CD4-positive, alpha-beta T cell treated with Interleukin-4 for 1 hour (primary cell): ENCODE measurements around the gene CHADL.
"Not testable (repeated sequence)": the region's sequence is repeated elsewhere in the genome, so short reads cannot be mapped to it uniquely, and the experiment has no call there.

Source experiments
- DNase-seq, 2 donors: peaks; one replicate each; pipeline ENCODE4 v3.0.0-alpha.2; 2020 to 2022

Gene CHADL, protein sequence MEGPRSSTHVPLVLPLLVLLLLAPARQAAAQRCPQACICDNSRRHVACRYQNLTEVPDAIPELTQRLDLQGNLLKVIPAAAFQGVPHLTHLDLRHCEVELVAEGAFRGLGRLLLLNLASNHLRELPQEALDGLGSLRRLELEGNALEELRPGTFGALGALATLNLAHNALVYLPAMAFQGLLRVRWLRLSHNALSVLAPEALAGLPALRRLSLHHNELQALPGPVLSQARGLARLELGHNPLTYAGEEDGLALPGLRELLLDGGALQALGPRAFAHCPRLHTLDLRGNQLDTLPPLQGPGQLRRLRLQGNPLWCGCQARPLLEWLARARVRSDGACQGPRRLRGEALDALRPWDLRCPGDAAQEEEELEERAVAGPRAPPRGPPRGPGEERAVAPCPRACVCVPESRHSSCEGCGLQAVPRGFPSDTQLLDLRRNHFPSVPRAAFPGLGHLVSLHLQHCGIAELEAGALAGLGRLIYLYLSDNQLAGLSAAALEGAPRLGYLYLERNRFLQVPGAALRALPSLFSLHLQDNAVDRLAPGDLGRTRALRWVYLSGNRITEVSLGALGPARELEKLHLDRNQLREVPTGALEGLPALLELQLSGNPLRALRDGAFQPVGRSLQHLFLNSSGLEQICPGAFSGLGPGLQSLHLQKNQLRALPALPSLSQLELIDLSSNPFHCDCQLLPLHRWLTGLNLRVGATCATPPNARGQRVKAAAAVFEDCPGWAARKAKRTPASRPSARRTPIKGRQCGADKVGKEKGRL

GRCh38 chr22:41240377-41241132 lies at the start of gene CHADL:
Gene CHADL, minus strand, starts transcription at chr22:41240931. Its CDS starts 50 bp downstream, at chr22:41240881.
- no peak for DNase-seq

DNA sequence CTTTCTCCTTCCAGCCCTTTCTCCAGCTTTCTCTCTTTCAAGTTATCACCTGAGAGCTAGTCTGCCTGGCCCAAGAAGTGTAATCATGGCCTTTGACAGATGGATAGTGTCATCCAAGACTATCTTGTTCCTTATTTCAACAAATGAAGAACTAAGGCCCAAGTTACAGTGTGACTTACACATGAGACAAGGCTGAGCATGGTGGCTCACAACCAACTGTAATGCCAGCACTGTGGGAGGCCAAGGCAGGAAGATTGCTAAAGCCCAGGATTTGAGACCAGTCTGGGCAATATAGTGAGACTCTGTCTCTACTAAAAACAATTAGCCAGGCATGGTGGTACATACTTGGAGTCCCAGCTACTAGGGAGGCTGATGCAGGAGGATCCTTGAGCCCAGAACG lies 48.9 kb upstream of the CHADL start:
- no peak for DNase-seq

GRCh38 chr22:41288245-41288946 lies 47.7 kb upstream of the CHADL start:
- no peak for DNase-seq

- DNase-seq: peak in 1 of 2 donors; percentile 73
Measured at GRCh38 chr22:41286639-41287091, 45.9 kb upstream of the CHADL start.

DNA sequence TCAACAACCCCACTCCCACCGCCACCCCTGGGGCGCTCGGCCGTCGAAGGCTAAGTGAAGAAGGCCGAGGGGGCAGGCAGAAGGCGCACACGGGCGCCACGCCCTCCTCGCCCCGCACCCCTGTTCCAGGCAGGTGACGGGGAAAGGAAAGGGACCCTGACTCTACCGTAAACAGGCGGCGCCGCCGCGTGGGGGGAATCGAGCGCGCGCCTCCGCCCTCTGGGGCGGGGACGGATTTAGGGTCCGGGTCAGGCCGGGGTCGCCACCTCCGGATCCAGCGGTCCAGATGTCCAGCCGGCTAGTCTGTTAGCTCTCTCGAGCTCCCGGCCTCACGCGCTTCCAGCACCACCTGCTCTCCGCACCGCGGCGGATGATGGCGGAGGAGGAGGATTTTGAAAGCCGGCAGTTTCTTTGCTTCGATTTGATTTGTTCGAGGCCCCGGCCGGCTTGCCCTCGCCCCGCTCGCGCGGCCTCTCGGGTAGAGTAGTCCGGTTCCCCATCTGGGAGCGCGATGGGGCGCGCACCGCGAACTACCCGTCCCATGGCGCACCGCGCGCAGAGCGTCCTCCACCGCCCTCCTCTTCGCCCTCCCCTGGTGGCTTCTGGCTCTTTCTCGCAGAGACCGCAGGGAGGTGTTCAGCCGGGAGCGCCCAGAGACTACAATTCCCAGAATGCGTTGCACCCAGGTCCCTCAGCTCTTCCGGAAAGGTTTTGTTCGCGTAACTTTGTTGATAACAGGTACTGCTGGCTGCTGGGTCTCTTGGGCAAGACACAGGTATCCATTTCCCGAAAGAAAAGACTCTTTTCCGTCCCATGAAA lies 45.3 kb upstream of the CHADL start, which contains the start of gene RANGAP1:
Gene RANGAP1, minus strand, starts transcription at position 368 of the 819 bp plus-strand sequence. CDS start 5,143 bp downstream, outside the sequence.
- DNase-seq: peak; percentile 98

DNA sequence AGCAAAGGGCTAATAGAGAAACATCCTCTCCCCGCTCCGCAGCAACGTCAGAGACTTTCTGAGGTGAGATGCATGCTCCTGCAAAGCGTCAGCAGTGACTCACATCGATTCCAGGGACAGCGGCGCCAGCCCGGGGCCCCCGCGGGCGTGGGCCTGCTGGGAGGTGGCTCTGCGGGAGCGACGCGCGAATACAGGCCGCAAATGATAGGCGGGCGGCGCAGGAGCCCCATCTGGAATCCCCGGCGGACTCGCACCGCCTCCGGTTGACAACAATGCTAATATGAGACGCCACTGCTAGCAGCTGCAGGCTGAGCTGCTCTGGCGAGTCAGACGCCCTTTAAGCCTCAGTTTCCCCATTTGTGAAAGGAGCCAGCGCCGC lies 44.7 kb upstream of the CHADL start:
- DNase-seq: peak; percentile 82 to 84

- no peak for DNase-seq
Measured at GRCh38 chr22:41284465-41284864, 43.7 kb upstream of the CHADL start.

GRCh38 chr22:41280854-41281253 lies 40.1 kb upstream of the CHADL start:
- DNase-seq: no peak

DNA sequence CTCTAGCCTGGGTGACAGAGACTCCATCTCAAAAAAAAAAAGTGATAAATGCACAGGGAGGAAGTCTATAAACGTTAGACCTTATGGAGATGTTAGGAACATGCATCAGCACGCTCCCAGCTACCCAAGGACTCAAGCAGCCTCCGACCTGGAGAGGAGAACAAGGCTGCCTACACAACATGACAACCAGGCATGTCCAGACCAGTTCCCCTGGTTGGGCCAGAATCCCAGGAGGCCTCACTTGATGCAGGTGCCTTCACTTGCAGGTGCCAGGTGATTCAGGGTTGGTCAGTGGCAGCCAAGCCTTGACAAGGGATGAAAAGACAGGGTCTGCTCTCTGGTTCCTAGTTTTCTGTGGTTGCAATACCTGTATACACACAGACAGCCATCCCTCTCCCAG lies 39.3 kb upstream of the CHADL start:
- no peak for DNase-seq

GRCh38 chr22:41274856-41275255 lies 34.1 kb upstream of the CHADL start:
- DNase-seq: no peak

- DNase-seq: no peak
Measured at GRCh38 chr22:41273128-41273527, 32.4 kb upstream of the CHADL start.

- DNase-seq: no peak
Measured at GRCh38 chr22:41271787-41272186, 31.1 kb upstream of the CHADL start.

GRCh38 chr22:41267958-41268357 lies 27.2 kb upstream of the CHADL start:
- DNase-seq: no peak

- no peak for DNase-seq
Measured at GRCh38 chr22:41264408-41264941, 23.7 kb upstream of the CHADL start.

DNA sequence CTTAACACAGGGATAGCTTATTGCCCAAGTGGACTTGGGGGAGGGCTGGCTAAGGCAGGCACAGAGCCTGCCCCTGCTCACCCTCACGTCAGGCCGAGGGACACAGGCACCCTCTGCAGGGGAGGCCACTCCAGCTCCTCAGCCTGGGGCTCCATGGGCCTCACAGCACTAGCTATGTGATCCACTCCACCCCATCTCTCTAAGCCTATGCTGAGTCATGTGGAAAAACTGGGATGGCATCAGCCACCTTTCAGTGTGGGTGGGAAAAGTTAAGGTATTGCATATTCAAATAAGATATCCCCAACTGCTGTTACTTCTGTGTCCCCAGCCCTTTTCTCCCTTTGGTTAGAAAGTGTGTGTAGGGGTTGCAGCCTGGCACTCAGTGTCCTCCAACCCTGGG lies 23.0 kb upstream of the CHADL start:
- DNase-seq: no peak

DNA sequence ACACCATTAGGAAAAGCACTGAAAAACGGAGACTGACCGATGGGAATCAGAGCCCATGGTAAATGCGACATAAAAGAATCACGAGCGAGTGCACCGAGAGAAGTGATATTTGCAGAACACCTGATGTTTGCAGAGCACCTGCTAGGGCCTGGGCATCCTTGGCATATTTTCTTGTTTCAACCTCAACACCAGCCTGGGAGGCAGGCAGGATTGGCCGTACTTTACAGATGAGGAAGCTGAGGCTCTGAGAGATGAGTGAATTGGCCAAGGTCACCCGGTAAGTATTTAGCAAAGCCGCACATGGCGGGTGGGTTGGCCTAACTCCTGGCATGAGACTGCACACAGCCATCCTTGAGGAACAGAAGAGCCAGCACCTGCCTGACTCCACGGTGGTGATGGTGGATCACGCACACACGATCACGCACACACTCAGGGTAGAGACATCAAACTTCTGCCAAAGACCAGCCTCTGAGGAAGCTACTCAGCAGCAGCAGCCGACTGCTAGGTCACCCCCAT lies 21.6 kb upstream of the CHADL start:
- DNase-seq: no peak

GRCh38 chr22:41261541-41262249 lies 21.0 kb upstream of the CHADL start:
- DNase-seq: no peak

DNA sequence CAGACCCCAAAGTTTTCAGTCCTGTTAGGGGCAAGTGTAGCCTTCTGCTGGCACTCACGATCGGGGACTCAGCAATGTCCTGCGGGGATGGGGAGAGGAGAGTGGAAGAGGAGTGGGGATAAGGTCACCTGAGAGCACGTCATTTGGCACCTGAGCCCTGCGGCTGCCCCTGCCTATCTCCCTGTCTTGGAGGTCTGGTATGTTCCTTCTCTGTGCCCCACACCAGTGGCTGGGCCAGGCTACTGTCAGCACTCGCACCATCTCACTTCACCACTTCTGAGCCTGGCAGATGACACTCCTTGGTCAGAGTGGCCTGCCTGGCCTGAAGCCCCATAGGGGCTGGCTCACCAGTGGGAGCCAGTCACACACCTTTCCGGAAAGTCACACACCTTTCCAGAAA lies 20.1 kb upstream of the CHADL start:
- no peak for DNase-seq

DNA sequence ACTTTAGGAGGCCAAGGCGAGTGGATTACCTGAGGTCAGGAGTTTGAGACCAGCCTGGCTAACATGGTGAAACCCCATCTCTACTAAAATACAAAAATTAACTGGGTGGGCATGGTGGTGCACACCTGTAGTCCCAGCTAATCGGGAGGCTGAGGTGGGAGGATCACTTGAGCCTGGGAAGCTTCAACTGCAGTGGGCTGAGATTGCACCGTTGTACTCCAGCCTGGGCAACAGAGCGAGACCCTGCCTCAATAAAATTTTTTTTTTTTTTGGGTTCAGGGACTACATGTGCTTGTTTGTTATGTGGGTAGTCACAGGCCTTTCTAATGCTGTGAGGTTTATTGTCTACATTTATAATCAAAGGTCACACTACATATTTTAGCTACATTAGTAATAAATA lies 19.0 kb upstream of the CHADL start:
- not testable (repeated sequence) for DNase-seq

GRCh38 chr22:41257696-41258095 lies 17.0 kb upstream of the CHADL start:
- no peak for DNase-seq
